MM.1S (cell line): Measurements from ENCODE around the gene PLA2G6.

ENCODE experiments used
- DNase-seq: peaks from one replicate; pipeline ENCODE4 v3.0.0-alpha.2; 2015
- H2AFZ ChIP-seq: fragments of 300-600 bp; sonication (generic); 2 replicates; pipeline ENCODE4 v1.6.0; 2016; ENCODE audit warnings: antibody characterized with exemption, low read length
- H3F3A ChIP-seq: fragments of 300-600 bp; sonication (generic); 2 replicates; pipeline ENCODE4 v1.6.1; 2016; ENCODE audit warnings: mild to moderate bottlenecking, antibody characterized with exemption, low read length, moderate library complexity, mixed read lengths; ENCODE audit not compliant: insufficient read depth
- H3K27ac ChIP-seq: fragments of 300-600 bp; sonication (generic); 2 replicates; pipeline ENCODE4 v1.5.1; 2016; ENCODE audit warnings: mild to moderate bottlenecking, low read length
- H3K27me3 ChIP-seq: fragments of 300-600 bp; sonication (generic); replicated peaks from 2 replicates; pipeline ENCODE4 v1.6.0; 2016; ENCODE audit warnings: low read length; ENCODE audit not compliant: insufficient read depth
- H3K36me3 ChIP-seq: fragments of 300-600 bp; sonication (generic); replicated peaks from 2 replicates; pipeline ENCODE4 v1.6.1; 2016; ENCODE audit warnings: mild to moderate bottlenecking, low read length, mixed read lengths; ENCODE audit not compliant: insufficient read depth
- H3K4me1 ChIP-seq: fragments of 300-600 bp; sonication (generic); 2 replicates; pipeline ENCODE4 v1.6.1; 2016; ENCODE audit warnings: low read length, mixed read lengths
- H3K4me2 ChIP-seq: fragments of 300-600 bp; sonication (generic); 2 replicates; pipeline ENCODE4 v1.6.0; 2016; ENCODE audit warnings: low read depth, low read length
- H3K4me3 ChIP-seq: fragments of 300-600 bp; sonication (generic); 2 replicates; pipeline ENCODE4 v1.5.1; 2016; ENCODE audit warnings: low read length, mixed read lengths
- H3K79me2 ChIP-seq: fragments of 300-600 bp; sonication (generic); 2 replicates; pipeline ENCODE4 v1.6.1; 2016; ENCODE audit warnings: mixed run types, low read length, mixed read lengths
- H3K9ac ChIP-seq: fragments of 300-600 bp; sonication (generic); 2 replicates; pipeline ENCODE4 v1.6.1; 2016; ENCODE audit warnings: low read length, mixed read lengths
- H3K9me2 ChIP-seq: fragments of 300-600 bp; sonication (generic); replicated peaks from 2 replicates; pipeline ENCODE4 v1.6.1; 2016; ENCODE audit warnings: mild to moderate bottlenecking, low read length, mixed read lengths; ENCODE audit not compliant: insufficient read depth
- H3K9me3 ChIP-seq: fragments of 300-600 bp; sonication (generic); replicated peaks from 2 replicates; pipeline ENCODE4 v1.6.1; 2016; ENCODE audit warnings: mild to moderate bottlenecking, low read length, mixed read lengths; ENCODE audit not compliant: insufficient read depth
- H4K20me1 ChIP-seq: fragments of 300-600 bp; sonication (generic); 2 replicates; pipeline ENCODE4 v1.6.1; 2016; ENCODE audit warnings: mild to moderate bottlenecking, low read length, moderate library complexity, mixed read lengths; ENCODE audit not compliant: insufficient read depth
- CTCF ChIP-seq: fragments of 300-600 bp; sonication (generic); IDR thresholded peaks from 2 replicates; pipeline ENCODE4 v1.5.1; 2016; ENCODE audit warnings: antibody characterized with exemption, low read length, mixed read lengths
- EZH2 ChIP-seq: fragments of 300-600 bp; sonication (generic); optimal IDR thresholded peaks from 2 replicates; pipeline ENCODE3; 2017; ENCODE audit warnings: low read depth, mild to moderate bottlenecking, antibody characterized with exemption, low read length, mixed read lengths
- EZH2phosphoT487 ChIP-seq: fragments of 300-600 bp; sonication (generic); IDR thresholded peaks from 2 replicates; pipeline ENCODE4 v1.6.1; 2018; ENCODE audit warnings: antibody characterized with exemption, low read length

The PLA2G6 gene

GRCh38 chr22:38221407-38221806 lies 39.8 kb upstream of the PLA2G6 start:
- Histone ChIP-seq H3F3A (peaks cover 6% of the 10 kb centered on the region; the same call in 1 of the 2 replicates), H3K36me3 (no peaks in the 10 kb centered on the region; the same call in 1 of the 2 replicates), H3K9ac (no peak overlapping the region), H3K79me2 (peaks cover 4% of the 10 kb centered on the region; the same call in 1 of the 2 replicates), H3K9me3 (no peaks in the 10 kb centered on the region), H4K20me1 (no peaks in the 10 kb centered on the region), H3K27me3 (no peaks in the 10 kb centered on the region), H3K4me2 (no peak overlapping the region), H3K9me2 (no peaks in the 10 kb centered on the region), H3K27ac (no peak overlapping the region), H2AFZ (no peak overlapping the region), H3K4me1 (peaks cover 15% of the 10 kb centered on the region), H3K4me3 (no peak overlapping the region)
- no peak for DNase-seq
- no peak for TF ChIP-seq CTCF
- TF ChIP-seq EZH2 = no peak
- TF ChIP-seq EZH2phosphoT487 = no peak

DNA sequence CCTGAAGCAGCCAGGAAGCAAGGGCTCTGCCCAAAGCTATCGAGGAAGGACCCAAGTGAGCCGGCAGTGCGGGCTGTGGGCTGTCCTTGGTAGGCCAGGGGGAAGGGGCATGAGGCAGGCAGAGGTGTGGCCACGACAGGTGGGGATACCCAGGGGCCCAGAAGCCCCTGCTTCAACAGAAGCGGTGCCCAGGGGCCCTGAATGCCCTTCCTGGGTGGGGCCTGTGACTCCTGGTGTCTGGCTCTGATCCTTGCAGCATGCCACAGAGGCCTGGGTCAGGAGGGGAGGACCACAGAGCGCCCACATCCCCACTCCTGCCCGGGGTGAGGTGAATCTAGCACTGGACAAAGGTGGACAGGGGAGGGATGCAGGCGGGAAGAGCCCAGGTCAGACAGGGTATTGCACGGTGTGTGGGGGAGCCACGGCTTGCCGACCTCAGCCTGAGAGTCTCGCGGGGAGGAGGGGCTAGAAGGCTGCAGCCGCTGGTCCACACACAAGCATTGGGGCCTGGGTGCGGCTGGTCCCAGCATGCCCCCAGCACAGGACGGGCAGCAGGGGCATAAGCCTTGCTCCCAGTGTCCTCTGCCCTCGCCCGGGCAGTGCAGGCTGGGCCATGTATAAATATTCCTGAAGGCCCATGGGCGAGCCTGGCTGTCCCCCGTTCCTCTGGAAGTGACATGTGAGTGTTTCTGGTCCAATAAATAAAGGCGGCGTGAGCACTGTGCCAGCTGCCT lies 39.2 kb upstream of the PLA2G6 start:
- H4K20me1 ChIP-seq = no peaks in the 10 kb centered on the region
- no peak overlapping the region for H3K4me3 ChIP-seq
- no peaks in the 10 kb centered on the region for H3K9me2 ChIP-seq
- H3K27ac ChIP-seq = no peak overlapping the region
- TF ChIP-seq EZH2 = no peak
- no peak for TF ChIP-seq EZH2phosphoT487
- no peak for TF ChIP-seq CTCF
- no peak overlapping the region for H3K4me2 ChIP-seq
- H3F3A ChIP-seq = peaks cover 6% of the 10 kb centered on the region; the same call in 1 of the 2 replicates
- H3K79me2 ChIP-seq = peaks cover 4% of the 10 kb centered on the region; the same call in 1 of the 2 replicates
- no peak overlapping the region for H2AFZ ChIP-seq
- H3K9ac ChIP-seq = no peak overlapping the region
- no peak for DNase-seq
- no peaks in the 10 kb centered on the region for H3K27me3 ChIP-seq
- no peaks in the 10 kb centered on the region for H3K9me3 ChIP-seq
- H3K4me1 ChIP-seq = peaks cover 15% of the 10 kb centered on the region
- no peaks in the 10 kb centered on the region; the same call in 1 of the 2 replicates for H3K36me3 ChIP-seq

- H3K9me2 ChIP-seq = no peaks in the 10 kb centered on the region
- no peak overlapping the region for H3K9ac ChIP-seq
- peaks cover 11% of the 10 kb centered on the region; the same call in 1 of the 2 replicates for H3K79me2 ChIP-seq
- H3K4me3 ChIP-seq = no peak overlapping the region
- no peak for DNase-seq
- H4K20me1 ChIP-seq = no peaks in the 10 kb centered on the region
- H3K27me3 ChIP-seq = no peaks in the 10 kb centered on the region
- TF ChIP-seq EZH2phosphoT487 (no peak), EZH2 (no peak)
- H3K27ac ChIP-seq = peak overlapping the region; percentile 52; the same call in 1 of the 2 replicates
- no peaks in the 10 kb centered on the region; the same call in 1 of the 2 replicates for H3K36me3 ChIP-seq
- no peak overlapping the region for H2AFZ ChIP-seq
- H3K4me2 ChIP-seq = no peak overlapping the region
- peaks cover 21% of the 10 kb centered on the region for H3K4me1 ChIP-seq
- H3F3A ChIP-seq = peaks cover 10% of the 10 kb centered on the region; the same call in 1 of the 2 replicates
- no peaks in the 10 kb centered on the region for H3K9me3 ChIP-seq
Measured at GRCh38 chr22:38220163-38220562, 38.5 kb upstream of the PLA2G6 start.

DNA sequence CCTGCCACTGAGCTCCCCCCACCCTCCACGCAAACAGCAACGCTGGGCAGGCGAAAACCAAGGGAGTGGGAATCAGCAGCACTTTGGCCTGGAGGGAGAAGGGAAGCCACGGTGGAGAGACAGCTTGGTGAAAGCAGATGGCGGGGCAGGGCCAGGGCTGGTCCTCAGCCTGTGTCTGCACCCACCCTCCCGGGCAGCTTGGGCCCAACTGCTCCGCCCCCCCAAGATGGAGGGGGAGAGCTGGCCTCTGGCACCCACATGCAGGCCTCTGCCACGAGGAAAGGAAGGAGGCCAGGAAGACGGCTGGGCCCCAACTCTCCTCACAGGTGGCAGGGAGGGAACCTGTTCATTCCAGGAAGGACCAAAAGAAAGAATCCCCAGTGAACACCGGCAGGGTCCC lies 38.0 kb upstream of the PLA2G6 start:
- no peak overlapping the region for H3K4me2 ChIP-seq
- no peaks in the 10 kb centered on the region; the same call in 1 of the 2 replicates for H3K36me3 ChIP-seq

More for the DNA sequence above, 38.0 kb upstream of the PLA2G6 start:
- H3K9ac ChIP-seq = no peak overlapping the region
- H3F3A ChIP-seq = peaks cover 14% of the 10 kb centered on the region; the same call in 1 of the 2 replicates
- no peak overlapping the region for H3K4me3 ChIP-seq
- H3K27me3 ChIP-seq = no peaks in the 10 kb centered on the region
- peaks cover 10% of the 10 kb centered on the region; the same call in 1 of the 2 replicates for H3K79me2 ChIP-seq
- H4K20me1 ChIP-seq = no peaks in the 10 kb centered on the region
- peaks cover 23% of the 10 kb centered on the region for H3K4me1 ChIP-seq
- H3K9me3 ChIP-seq = no peaks in the 10 kb centered on the region
- TF ChIP-seq EZH2 = no peak
- TF ChIP-seq EZH2phosphoT487 = no peak
- TF ChIP-seq CTCF = no peak
- no peak overlapping the region for H2AFZ ChIP-seq
- no peak for DNase-seq
- peak overlapping the region; percentile 52; the same call in 1 of the 2 replicates for H3K27ac ChIP-seq
- H3K9me2 ChIP-seq = no peaks in the 10 kb centered on the region
